Loucy (cell line): ENCODE data around the gene ARHGEF26.

Experiments used
- CTCF ChIP-seq: fragments of 200-600 bp; sonication (generic); conservative IDR thresholded peaks from 2 replicates; pipeline ENCODE4 v1.5.1; 2014; ENCODE audit warnings: mild to moderate bottlenecking, antibody characterized with exemption, low read length
- EZH2phosphoT487 ChIP-seq: fragments of 200-600 bp; IDR thresholded peaks from 2 replicates; pipeline ENCODE4 v1.6.1; 2018; ENCODE audit warnings: antibody characterized with exemption, mild to moderate bottlenecking, moderate library complexity, borderline replicate concordance

DNA sequence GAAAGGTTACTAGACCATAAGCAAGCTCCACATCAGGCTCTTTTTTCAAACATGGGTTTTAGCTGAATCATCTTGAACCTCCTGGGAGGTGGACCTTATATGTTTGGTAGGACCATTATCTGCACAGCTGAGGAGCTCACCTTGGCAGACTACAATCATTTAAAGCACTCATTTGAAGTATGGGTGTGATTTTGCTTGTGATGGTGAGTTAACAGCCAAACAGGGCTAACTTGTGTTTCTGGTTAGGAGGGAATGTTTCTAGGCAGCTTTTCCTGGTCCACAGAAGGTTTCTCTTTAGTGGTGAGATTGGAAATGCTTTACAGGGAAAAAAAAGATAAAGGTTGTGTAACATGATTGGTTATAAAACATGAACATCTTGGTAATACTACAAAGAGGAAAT lies 61.8 kb downstream of the ARHGEF26 start:
- no peak for TF ChIP-seq CTCF
- TF ChIP-seq EZH2phosphoT487: no peak
